SK-N-SH (cell line): ENCODE results near the gene TMEM150C. TPM values are rescaled to one million over a fixed set of nuclear protein-coding genes. Genes with fewer than 3 reads are reported as not detected.

Experiments
- CTCF ChIA-PET: fragments of 300-600, 350-600 bp; formaldehyde crosslinking; extraction: SDS; loops from one replicate; lab custom pipeline; 2021; lab: Yijun Ruan, JAX
- POLR2A ChIA-PET: fragments of 350-600 bp; sonication (Branson Sonifier 250); formaldehyde crosslinking; extraction: SDS; loops from one replicate; lab custom pipeline; 2020; ENCODE audit warnings: antibody characterized with exemption, inconsistent platforms; lab: Yijun Ruan, JAX
- DNase-seq: peaks from one replicate; pipeline ENCODE4 v3.0.0; 2012
- H2AFZ ChIP-seq: fragments of 200-600 bp; sonication (generic); 2 replicates; pipeline ENCODE4 v1.8.1; 2016; ENCODE audit warnings: antibody characterized with exemption, mild to moderate bottlenecking, low read depth
- H3F3A ChIP-seq: fragments of 200-600 bp; sonication (generic); replicated peaks from 2 replicates; pipeline ENCODE3; 2016; ENCODE audit warnings: antibody characterized with exemption, mild to moderate bottlenecking; ENCODE audit not compliant: insufficient read depth
- H3K27ac ChIP-seq, 2 experiments: fragments of 200-500 bp in 1 of 2; fragments of 200-600 bp in 1 of 2; sonication (Bioruptor generic) in 1 of 2; sonication (generic), shearing (Covaris generic) in 1 of 2; 2 replicates each; pipeline versions ENCODE4 v1.5.1 to v1.6.1; 2014 to 2016; ENCODE audit warnings: low read depth in 2 of 2, inconsistent platforms in 1 of 2, low read length in 1 of 2, mild to moderate bottlenecking in 1 of 2, mixed read lengths in 1 of 2
- H3K27me3 ChIP-seq: fragments of 200-600 bp; sonication (generic), shearing (Covaris generic); 2 replicates; pipeline ENCODE4 v1.6.1; 2016; ENCODE audit warnings: mixed run types; ENCODE audit not compliant: insufficient read depth
- H3K36me3 ChIP-seq, 2 experiments: fragments of 200-500 bp in 1 of 2; fragments of 200-600 bp in 1 of 2; sonication (Bioruptor generic) in 1 of 2; sonication (generic) in 1 of 2; replicated peaks in 1 of 2; 2 replicates each; pipeline versions ENCODE3 to v1.5.1; 2014 to 2016; ENCODE audit warnings: low read length in 1 of 2, mild to moderate bottlenecking in 1 of 2; ENCODE audit not compliant: insufficient read depth in 2 of 2, control insufficient read depth in 1 of 2
- H3K4me1 ChIP-seq, 2 experiments: fragments of 200-500 bp in 1 of 2; fragments of 200-600 bp in 1 of 2; sonication (Bioruptor generic) in 1 of 2; sonication (generic), shearing (Covaris generic) in 1 of 2; 2 replicates each; pipeline versions ENCODE4 v1.5.1 to v1.6.1; 2014 to 2016; ENCODE audit warnings: low read depth in 1 of 2, low read length in 1 of 2, mixed run types in 1 of 2; ENCODE audit not compliant: insufficient read depth in 2 of 2, control insufficient read depth in 1 of 2
- H3K4me2 ChIP-seq: fragments of 200-600 bp; sonication (generic), shearing (Covaris generic); 2 replicates; pipeline ENCODE4 v1.6.1; 2017; ENCODE audit warnings: mixed run types
- H3K4me3 ChIP-seq, 2 experiments: fragments of 200-500 bp in 1 of 2; fragments of 200-600 bp in 1 of 2; sonication (Bioruptor generic) in 1 of 2; sonication (generic), shearing (Covaris generic) in 1 of 2; 2 replicates each; pipeline versions ENCODE4 v1.5.1 to v1.8.1; 2014 to 2016; ENCODE audit warnings: low read depth in 2 of 2, inconsistent platforms in 1 of 2, low read length in 1 of 2, mild to moderate bottlenecking in 1 of 2, mixed read lengths in 1 of 2, moderate library complexity in 1 of 2
- H3K79me2 ChIP-seq: fragments of 200-600 bp; sonication (generic); 2 replicates; pipeline ENCODE4 v1.8.1; 2017; ENCODE audit warnings: mild to moderate bottlenecking; ENCODE audit not compliant: insufficient read depth
- H3K9ac ChIP-seq: fragments of 200-600 bp; sonication (generic); 2 replicates; pipeline ENCODE4 v1.6.1; 2017; ENCODE audit warnings: mixed run types
- H3K9me2 ChIP-seq: fragments of 200-600 bp; sonication (generic); 2 replicates; pipeline ENCODE4 v1.6.1; 2017; ENCODE audit warnings: mixed run types
- H3K9me3 ChIP-seq: fragments of 200-600 bp; sonication (generic); 2 replicates; pipeline ENCODE4 v1.6.1; 2017; ENCODE audit warnings: mixed run types, mild to moderate bottlenecking, moderate library complexity
- H4K20me1 ChIP-seq: fragments of 200-600 bp; sonication (generic); 2 replicates; pipeline ENCODE4 v1.6.1; 2017; ENCODE audit warnings: mild to moderate bottlenecking, mixed run types; ENCODE audit not compliant: insufficient read depth
- EP300 ChIP-seq, 2 experiments: IDR thresholded peaks; 2 replicates each; pipeline versions ENCODE4 v1.4.0 to v1.6.1; 2012; ENCODE audit warnings: borderline replicate concordance in 1 of 2, low read depth in 1 of 2, low read length in 1 of 2
- EZH2phosphoT487 ChIP-seq: fragments of 200-600 bp; sonication (generic); IDR thresholded peaks from 2 replicates; pipeline ENCODE4 v1.6.1; 2017; ENCODE audit warnings: low read depth, mixed run types, mild to moderate bottlenecking, antibody characterized with exemption, moderate library complexity, borderline replicate concordance
- FOXM1 ChIP-seq: IDR thresholded peaks from 2 replicates; pipeline ENCODE4 v1.4.0; 2012; ENCODE audit warnings: low read depth, mild to moderate bottlenecking
- GATA2 ChIP-seq: sonication (generic); formaldehyde crosslinking; IDR thresholded peaks from 2 replicates; pipeline ENCODE4 v1.5.0; 2020; ENCODE audit warnings: mild to moderate bottlenecking, missing genetic modification reagents
- MXI1 ChIP-seq: IDR thresholded peaks from 2 replicates; pipeline ENCODE4 v1.6.1; 2012; ENCODE audit warnings: mild to moderate bottlenecking, low read depth, low read length, improper control_type of control experiment
- NFIC ChIP-seq: IDR thresholded peaks from 2 replicates; pipeline ENCODE4 v1.4.0; 2012; ENCODE audit warnings: borderline replicate concordance
- NRF1 ChIP-seq: IDR thresholded peaks from 2 replicates; pipeline ENCODE4 v1.6.1; 2012; ENCODE audit warnings: low read depth, mild to moderate bottlenecking, low read length
- PBX3 ChIP-seq: IDR thresholded peaks from 2 replicates; pipeline ENCODE4; 2012
- POLR2AphosphoS5 ChIP-seq: IDR thresholded peaks from 2 replicates; pipeline ENCODE4 v1.6.1; 2012; ENCODE audit warnings: low read depth, low read length
- RAD21 ChIP-seq: IDR thresholded peaks from 2 replicates; pipeline ENCODE4 v1.6.1; 2012; ENCODE audit warnings: mild to moderate bottlenecking, low read length
- REST ChIP-seq: IDR thresholded peaks from 2 replicates; pipeline ENCODE4 v1.6.1; 2012; ENCODE audit warnings: mild to moderate bottlenecking, low read depth, low read length, moderate library complexity
- RFX5 ChIP-seq: IDR thresholded peaks from 2 replicates; pipeline ENCODE4 v1.6.1; 2012; ENCODE audit warnings: mild to moderate bottlenecking, improper control_type of control experiment, low read length
- SMC3 ChIP-seq: IDR thresholded peaks from 2 replicates; pipeline ENCODE4 v1.6.1; 2012; ENCODE audit warnings: low read depth, low read length, improper control_type of control experiment
- USF1 ChIP-seq: IDR thresholded peaks from 2 replicates; pipeline ENCODE4 v1.4.0; 2012; ENCODE audit warnings: low read depth, borderline replicate concordance
- WGBS: methylation state at CpG from one replicate; pipeline ENCODE4 v1.1.6; 2017; ENCODE audit warnings: low lambda C conversion rate; 5-methylcytosine and 5-hydroxymethylcytosine counted together
- polyA plus RNA-seq, 3 experiments: library from polyadenylated mRNA; depleted of rRNA; stranded (reverse); fragments of >200 nt; gene quantifications; 2 replicates each; pipeline ENCODE4 v1.2.3, GENCODE V29; 2012
- TF ChIP-seq, protein P1 (sequence below): IDR thresholded peaks from 2 replicates; pipeline ENCODE4 v1.4.0; 2012; ENCODE audit warnings: low read depth

The TMEM150C gene
- polyA plus RNA-seq, 1 of the 3 experiments (the other 2 are of a cell fraction): 1.0 TPM

DNA sequence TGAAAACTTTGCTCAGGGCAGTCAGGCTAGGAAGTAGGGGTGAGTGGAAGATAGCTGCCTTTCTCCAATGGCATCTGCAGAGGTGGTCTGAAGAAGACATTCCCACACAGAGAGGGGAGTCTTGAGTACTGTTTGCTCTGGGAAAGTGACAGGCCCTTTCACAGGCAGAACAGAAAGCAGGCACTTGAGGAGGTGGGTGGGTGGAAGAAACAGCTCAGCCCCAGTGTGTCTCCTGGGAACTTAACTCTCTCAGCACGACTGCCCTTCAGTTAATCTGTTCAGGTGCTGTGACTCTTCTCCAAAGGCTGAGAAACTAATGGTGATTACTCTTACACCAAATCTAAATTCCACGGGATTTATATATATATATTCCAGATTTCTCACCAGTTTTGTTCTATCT, 103.1 kb downstream of the TMEM150C start:
- H3K79me2 ChIP-seq: no peaks in the 10 kb centered on the region
- DNase-seq: no peak
- ChIA-PET POLR2A (interaction anchor here (1.3 kb wide), 1 partner anchor 29 kb away, joined by 3 read pairs; no protein-coding TSS in a partner anchor), CTCF (interaction anchor here (1.0 to 1.6 kb wide), 3 partner anchors 280 to 341 kb away, joined by 3 to 5 read pairs (median 5); no protein-coding TSS in a partner anchor)
- H3K9me3 ChIP-seq: no peaks in the 10 kb centered on the region
- no peak overlapping the region for H3K9ac ChIP-seq
- no peak overlapping the region for H3K4me3 ChIP-seq
- WGBS: 92% methylated on average over 2 of the region's 2 CpGs
- peaks cover 46 to 65% of the 10 kb centered on the region in 2 experiments for H3K36me3 ChIP-seq
- H3K4me2 ChIP-seq: no peak overlapping the region
- TF ChIP-seq RAD21 (no peak), RFX5 (no peak), NRF1 (no peak), USF1 (no peak)
- no peaks in the 10 kb centered on the region; a peak in 1 of 4 replicates for H3K4me1 ChIP-seq
- H3K27ac ChIP-seq: no peak overlapping the region
- no peaks in the 10 kb centered on the region for H3K27me3 ChIP-seq
- no peaks in the 10 kb centered on the region for H3K9me2 ChIP-seq
- H3F3A ChIP-seq: peaks cover 29% of the 10 kb centered on the region
- H4K20me1 ChIP-seq: no peaks in the 10 kb centered on the region
- H2AFZ ChIP-seq: no peak overlapping the region

DNA sequence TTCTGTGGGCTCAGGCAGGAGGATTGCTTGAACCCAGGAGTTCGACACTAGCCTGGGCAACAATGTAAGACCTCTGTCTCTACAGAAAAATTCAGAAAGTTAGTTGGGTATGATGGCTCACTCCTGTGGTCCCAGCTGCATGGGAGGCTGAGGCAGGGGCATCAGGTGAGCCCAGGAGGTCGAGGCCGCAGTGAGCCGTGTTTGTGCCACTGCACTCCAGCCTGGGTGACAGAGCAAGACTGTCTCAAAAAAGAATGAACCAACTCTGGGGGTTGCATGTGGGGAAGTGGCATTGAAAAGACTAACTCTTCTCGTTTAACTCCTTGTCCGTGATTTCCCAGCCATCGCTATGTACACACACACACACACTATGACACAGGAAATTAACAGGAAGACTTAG, 104.5 kb downstream of the TMEM150C start:
- POLR2A ChIA-PET: no interaction called here
- Histone ChIP-seq H3K36me3 (peaks cover 40 to 65% of the 10 kb centered on the region in 2 experiments), H3K9ac (no peak overlapping the region), H3K27ac (no peak overlapping the region), H3K4me1 (no peaks in the 10 kb centered on the region), H3F3A (peaks cover 23% of the 10 kb centered on the region), H3K4me3 (no peak overlapping the region), H3K27me3 (no peaks in the 10 kb centered on the region), H3K9me3 (no peaks in the 10 kb centered on the region), H2AFZ (no peak overlapping the region), H3K9me2 (no peaks in the 10 kb centered on the region), H3K79me2 (peaks cover 3% of the 10 kb centered on the region; the same call in 1 of the 2 replicates), H3K4me2 (no peak overlapping the region), H4K20me1 (no peaks in the 10 kb centered on the region)
- WGBS: 96% methylated on average over 7 of the region's 7 CpGs
- TF ChIP-seq RAD21: no peak
- TF ChIP-seq, protein P1, sequence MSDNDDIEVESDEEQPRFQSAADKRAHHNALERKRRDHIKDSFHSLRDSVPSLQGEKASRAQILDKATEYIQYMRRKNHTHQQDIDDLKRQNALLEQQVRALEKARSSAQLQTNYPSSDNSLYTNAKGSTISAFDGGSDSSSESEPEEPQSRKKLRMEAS: no peak
- TF ChIP-seq PBX3: no peak
- TF ChIP-seq FOXM1: no peak
- CTCF ChIA-PET: no interaction called here
- no peak for DNase-seq

DNA sequence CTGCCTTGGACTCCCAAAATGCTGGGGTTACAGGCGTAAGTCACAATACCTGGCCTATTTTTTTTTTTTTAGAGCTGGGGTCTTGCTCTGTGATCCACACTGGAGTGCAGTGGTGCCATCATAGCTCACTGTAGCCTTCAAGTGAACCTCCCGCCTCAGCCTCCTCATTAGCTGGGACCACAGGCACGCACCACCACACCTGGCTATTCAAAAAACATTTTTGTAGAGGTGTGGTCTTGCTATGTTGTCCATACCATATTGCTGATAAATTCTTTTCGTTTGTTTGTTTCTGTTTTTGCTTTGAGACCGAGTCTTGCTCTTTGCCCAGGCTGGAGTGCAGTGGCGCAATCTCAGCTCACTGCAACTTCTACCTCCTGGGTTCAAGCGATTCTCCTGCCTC, 109.8 kb downstream of the TMEM150C start:
- CTCF ChIA-PET: interaction anchor here (0.7 to 1.4 kb wide), 2 partner anchors 10 to 17 kb away, joined by 3 read pairs; no protein-coding TSS in a partner anchor
- TF ChIP-seq GATA2 (CRISPR knock-in tag): no peak
- no peak for TF ChIP-seq EP300 (IDR thresholded peaks at IDR 0.05; ENCODE audit: borderline replicate concordance in 1 of 2, low read depth in 1 of 2, low read length in 1 of 2)
- no peak for TF ChIP-seq RAD21
- TF ChIP-seq NRF1: no peak
- no peak for TF ChIP-seq MXI1
- TF ChIP-seq POLR2AphosphoS5: no peak
- no peak for TF ChIP-seq NFIC
- TF ChIP-seq REST: no peak
- TF ChIP-seq EZH2phosphoT487: no peak
- no peak for TF ChIP-seq SMC3
- TF ChIP-seq, protein P1: no peak

More for the DNA sequence above, 109.8 kb downstream of the TMEM150C start:
- no peaks in the 10 kb centered on the region for H3F3A ChIP-seq
- no peaks in the 10 kb centered on the region for H4K20me1 ChIP-seq
- H3K4me2 ChIP-seq: no peak overlapping the region
- H3K9me3 ChIP-seq: no peaks in the 10 kb centered on the region
- no peak overlapping the region for H3K4me3 ChIP-seq
- H3K79me2 ChIP-seq: peaks cover 32% of the 10 kb centered on the region; the same call in 1 of the 2 replicates
- no peak overlapping the region for H3K27ac ChIP-seq
- no peak overlapping the region for H3K9ac ChIP-seq
- H3K9me2 ChIP-seq: no peaks in the 10 kb centered on the region
- WGBS: 95% methylated on average over 7 of the region's 7 CpGs
- H3K27me3 ChIP-seq: no peaks in the 10 kb centered on the region
- no peak for DNase-seq
- peaks cover 0 to 4% of the 10 kb centered on the region in 2 experiments; a peak in 1 of 4 replicates for H3K4me1 ChIP-seq
- POLR2A ChIA-PET: interaction anchor here (1.0 kb wide), 1 partner anchor 279 kb away, joined by 3 read pairs; no protein-coding TSS in a partner anchor
- no peak overlapping the region for H2AFZ ChIP-seq
- H3K36me3 ChIP-seq: peaks cover 27 to 65% of the 10 kb centered on the region in 2 experiments
